ENCODE results near the gene USP47. TPM values are rescaled to one million over a fixed set of nuclear protein-coding genes. Genes with fewer than 3 reads are reported as not detected.

Gene USP47
- total and polyA plus RNA-seq, 2 experiments from 2014 or later: 16.3 to 36.7 TPM

DNA sequence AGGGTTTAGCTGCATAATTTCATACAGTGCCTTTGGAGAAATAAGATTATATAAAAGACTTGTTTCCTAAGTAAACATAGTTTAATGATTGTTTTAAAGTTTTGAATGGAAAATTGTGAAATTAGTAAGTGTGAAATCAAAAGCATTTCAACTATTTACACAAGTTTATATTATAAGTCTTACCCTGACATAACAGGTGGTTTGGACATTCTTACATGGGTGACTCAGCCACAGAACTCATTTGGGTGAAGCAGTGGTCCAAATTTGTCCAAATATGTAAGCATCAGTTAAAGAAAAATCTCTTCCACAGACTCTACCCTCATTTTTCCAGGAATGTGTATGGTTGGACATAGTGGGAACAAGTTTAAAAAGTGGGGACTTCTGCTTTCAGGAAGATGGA lies 68.0 kb downstream of the USP47 start (continued):
- TF ChIP-seq ZNF462 (CRISPR knock-in tag; IDR thresholded peaks at IDR 0.05) (no peak), REST (IDR thresholded peaks at IDR 0.05; ENCODE audit: unreplicated experiment) (no peak)

DNA sequence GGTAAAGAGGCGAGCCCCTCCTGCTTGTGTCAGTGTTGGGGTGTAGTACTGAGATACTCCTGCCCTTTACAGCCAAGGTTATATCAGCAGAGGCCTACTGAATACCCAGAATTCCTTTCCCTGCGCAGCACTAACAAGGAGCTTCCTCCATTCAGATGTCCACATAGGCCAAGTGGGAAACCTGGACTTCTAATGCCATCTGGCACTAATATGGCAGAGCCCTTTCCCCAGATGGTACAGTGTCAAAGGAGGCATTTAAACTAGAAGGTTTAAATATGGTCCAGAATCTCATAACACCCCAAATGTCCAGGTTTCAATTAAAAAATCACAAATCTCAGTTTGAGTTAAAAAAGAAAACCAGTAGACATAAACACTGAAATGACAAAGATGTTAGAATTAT lies 68.8 kb downstream of the USP47 start:
- no peaks in the 10 kb centered on the region for H3K9me3 Mint-ChIP-seq
- no peak for ATAC-seq
- DNase-seq (ENCODE audit: low spot score): no peak
- no peaks in the 10 kb centered on the region for H3K4me1 Mint-ChIP-seq
- no peak overlapping the region for H3K4me3 Mint-ChIP-seq
- H3K9me2 ChIP-seq (ENCODE audit: insufficient read depth): no peaks in the 10 kb centered on the region
- H3K27ac ChIP-seq (ENCODE audit: low read depth): no peak overlapping the region
- H3K27ac Mint-ChIP-seq: no peak overlapping the region
- H3K4me3 ChIP-seq: no peak overlapping the region
- H3K79me2 ChIP-seq (replicated peaks; ENCODE audit: insufficient read depth): no peaks in the 10 kb centered on the region
- no peaks in the 10 kb centered on the region for H3K36me3 Mint-ChIP-seq (ENCODE audit: low read depth)
- no peaks in the 10 kb centered on the region for H3K4me1 ChIP-seq (ENCODE audit: insufficient read depth)
- no peaks in the 10 kb centered on the region; the same call in 1 of the 2 replicates for H3K36me3 ChIP-seq (ENCODE audit: insufficient read depth)
- no peaks in the 10 kb centered on the region for H3K27me3 ChIP-seq (ENCODE audit: insufficient read depth)
- no peaks in the 10 kb centered on the region for H3K27me3 Mint-ChIP-seq (ENCODE audit: insufficient read depth, low read depth, poor library complexity)
- no peaks in the 10 kb centered on the region; the same call in 1 of the 2 replicates for H4K20me1 ChIP-seq (replicated peaks; ENCODE audit: insufficient read depth)
- no peaks in the 10 kb centered on the region for H3F3A ChIP-seq (replicated peaks; ENCODE audit: low read depth)
- H2AFZ ChIP-seq: no peak overlapping the region
- no peak overlapping the region for H3K4me2 ChIP-seq
- no peak for TF ChIP-seq REST (IDR thresholded peaks at IDR 0.05; ENCODE audit: unreplicated experiment)
- TF ChIP-seq NANOG (IDR thresholded peaks at IDR 0.05; ENCODE audit: borderline replicate concordance): no peak
- no peak for TF ChIP-seq JUNB (IDR thresholded peaks at IDR 0.05; ENCODE audit: unreplicated experiment)
- no peak for TF ChIP-seq ZNF114 (CRISPR knock-in tag; IDR thresholded peaks at IDR 0.05)
- TF ChIP-seq EZH2phosphoT487 (IDR thresholded peaks at IDR 0.05; ENCODE audit: unreplicated experiment): no peak
- no peak for TF ChIP-seq ETS1 (IDR thresholded peaks at IDR 0.05)
- TF ChIP-seq EZH2 (IDR thresholded peaks at IDR 0.05; ENCODE audit: low read depth, unreplicated experiment): no peak
- no peak for TF ChIP-seq POLR2AphosphoS5 (IDR thresholded peaks at IDR 0.05; ENCODE audit: low read depth)
- TF ChIP-seq ZNF331 (CRISPR knock-in tag; IDR thresholded peaks at IDR 0.05; ENCODE audit: low read depth): no peak
- TF ChIP-seq CREB1 (CRISPR knock-in tag; IDR thresholded peaks at IDR 0.05; ENCODE audit: low read depth): no peak
